Activated T-helper 1 cell treated with anti-CD3 and anti-CD28 coated beads, Interleukin-12 subunit alpha, Interleukin-12 subunit beta, Interleukin-2, Interleukin-4 antibody, amounts not matched to agents 30 ng/mL and 10 ng/mL and 1 ng/mL, durations not matched to agents 14 hours and 24 hours and 36 hours (primary cell): ENCODE results near the gene HLCS. TPM values are rescaled to one million over a fixed set of nuclear protein-coding genes. Genes with fewer than 3 reads are reported as not detected.
A peak's percentile ranks its signal among the peaks of the same experiment; 100 is the strongest.

ENCODE experiments used
- DNase-seq: peaks from one replicate; pipeline ENCODE4 v3.0.0; 2021; ENCODE audit warnings: low spot score
- H3K27ac Mint-ChIP-seq: one replicate; pipeline ENCODE4 v1.8.0; 2021; ENCODE audit warnings: mild to moderate bottlenecking, mixed read lengths
- H3K27me3 Mint-ChIP-seq: one replicate; pipeline ENCODE4 v1.8.0; 2022; ENCODE audit warnings: mild to moderate bottlenecking, moderate library complexity, mixed read lengths; ENCODE audit not compliant: insufficient read depth
- H3K36me3 Mint-ChIP-seq: one replicate; pipeline ENCODE4 v1.8.0; 2021; ENCODE audit warnings: low read depth, mixed read lengths
- H3K4me1 Mint-ChIP-seq: one replicate; pipeline ENCODE4 v1.8.0; 2021; ENCODE audit warnings: low read depth, mixed read lengths
- H3K4me3 Mint-ChIP-seq: one replicate; pipeline ENCODE4 v1.8.0; 2021; ENCODE audit warnings: mild to moderate bottlenecking, moderate library complexity, mixed read lengths
- H3K9me3 Mint-ChIP-seq: one replicate; pipeline ENCODE4 v1.8.0; 2021; ENCODE audit warnings: mixed read lengths
- intact Hi-C: fragments of 100-400 bp; cut with micrococcal nuclease; formaldehyde crosslinking; loops from one replicate; pipeline ENCODE4 v1.15.1; 2024
- total RNA-seq: library from RNA; stranded (reverse); gene quantifications from 2 replicates; pipeline ENCODE4 v1.2.3, GENCODE V29; 2022

HLCS gene
- total RNA-seq, 1 donor from 2014 or later = 15.8 TPM

- no peak overlapping the region for H3K27ac Mint-ChIP-seq
- no peaks in the 10 kb centered on the region for H3K4me1 Mint-ChIP-seq
- H3K4me3 Mint-ChIP-seq = no peak overlapping the region
- H3K27me3 Mint-ChIP-seq = peaks cover 77% of the 10 kb centered on the region
- no peak for DNase-seq
- no peaks in the 10 kb centered on the region for H3K9me3 Mint-ChIP-seq
- intact Hi-C loops = loop anchor here (10.0 kb wide), 1 partner anchor 218 kb away; no protein-coding TSS in a partner anchor
- no peaks in the 10 kb centered on the region for H3K36me3 Mint-ChIP-seq
Measured at GRCh38 chr21:36706482-36706852, 260.0 kb downstream of the HLCS start.

GRCh38 chr21:36705679-36706481 is 260.6 kb downstream of the HLCS start:
- H3K27ac Mint-ChIP-seq = no peak overlapping the region
- intact Hi-C loops = loop anchor here (10.0 kb wide), 1 partner anchor 219 kb away; no protein-coding TSS in a partner anchor
- no peaks in the 10 kb centered on the region for H3K4me1 Mint-ChIP-seq
- no peaks in the 10 kb centered on the region for H3K36me3 Mint-ChIP-seq
- no peaks in the 10 kb centered on the region for H3K9me3 Mint-ChIP-seq
- H3K27me3 Mint-ChIP-seq = peaks cover 72% of the 10 kb centered on the region
- H3K4me3 Mint-ChIP-seq = no peak overlapping the region
- DNase-seq = no peak

- H3K27ac Mint-ChIP-seq = no peak overlapping the region
- no peaks in the 10 kb centered on the region for H3K9me3 Mint-ChIP-seq
- intact Hi-C loops = loop anchor here (5.0 to 10.0 kb wide), 2 partner anchors 42 to 220 kb away; no protein-coding TSS in a partner anchor
- H3K4me3 Mint-ChIP-seq = no peak overlapping the region
- no peak for DNase-seq
- H3K36me3 Mint-ChIP-seq = no peaks in the 10 kb centered on the region
- peaks cover 70% of the 10 kb centered on the region for H3K27me3 Mint-ChIP-seq
- H3K4me1 Mint-ChIP-seq = no peaks in the 10 kb centered on the region
Measured at GRCh38 chr21:36704958-36705678, 261.4 kb downstream of the HLCS start.

- H3K27me3 Mint-ChIP-seq = peaks cover 67% of the 10 kb centered on the region
- H3K9me3 Mint-ChIP-seq = no peaks in the 10 kb centered on the region
- DNase-seq = no peak
- H3K4me3 Mint-ChIP-seq = no peak overlapping the region
- H3K27ac Mint-ChIP-seq = no peak overlapping the region
- H3K36me3 Mint-ChIP-seq = no peaks in the 10 kb centered on the region
- intact Hi-C loops = loop anchor here (5.0 to 10.0 kb wide), 2 partner anchors 43 to 220 kb away; no protein-coding TSS in a partner anchor
- no peaks in the 10 kb centered on the region for H3K4me1 Mint-ChIP-seq
Measured at GRCh38 chr21:36704281-36704957, 262.1 kb downstream of the HLCS start.

GRCh38 chr21:36703626-36704280 is 262.7 kb downstream of the HLCS start:
- no peaks in the 10 kb centered on the region for H3K9me3 Mint-ChIP-seq
- no peak for DNase-seq
- H3K27me3 Mint-ChIP-seq = peaks cover 66% of the 10 kb centered on the region
- H3K4me1 Mint-ChIP-seq = no peaks in the 10 kb centered on the region
- H3K36me3 Mint-ChIP-seq = no peaks in the 10 kb centered on the region
- intact Hi-C loops = loop anchor here (5.0 to 10.0 kb wide), 2 partner anchors 44 to 221 kb away; no protein-coding TSS in a partner anchor
- no peak overlapping the region for H3K4me3 Mint-ChIP-seq
- H3K27ac Mint-ChIP-seq = no peak overlapping the region

GRCh38 chr21:36703123-36703522 is 263.3 kb downstream of the HLCS start:
- Mint-ChIP-seq H3K27me3 (peaks cover 61% of the 10 kb centered on the region), H3K4me3 (no peak overlapping the region), H3K9me3 (no peaks in the 10 kb centered on the region), H3K27ac (no peak overlapping the region), H3K4me1 (no peaks in the 10 kb centered on the region), H3K36me3 (no peaks in the 10 kb centered on the region)
- intact Hi-C loops = loop anchor here (5.0 to 10.0 kb wide), 2 partner anchors 44 to 222 kb away; no protein-coding TSS in a partner anchor
- DNase-seq = no peak

GRCh38 chr21:36702622-36702968 is 263.9 kb downstream of the HLCS start:
- DNase-seq = no peak
- intact Hi-C loops = loop anchor here (5.0 to 10.0 kb wide), 2 partner anchors 45 to 222 kb away; no protein-coding TSS in a partner anchor
- H3K4me1 Mint-ChIP-seq = no peaks in the 10 kb centered on the region
- H3K4me3 Mint-ChIP-seq = no peak overlapping the region
- no peaks in the 10 kb centered on the region for H3K36me3 Mint-ChIP-seq
- no peaks in the 10 kb centered on the region for H3K9me3 Mint-ChIP-seq
- peaks cover 61% of the 10 kb centered on the region for H3K27me3 Mint-ChIP-seq
- H3K27ac Mint-ChIP-seq = no peak overlapping the region

GRCh38 chr21:36701756-36702621 is 264.5 kb downstream of the HLCS start:
- Mint-ChIP-seq H3K27ac (peak overlapping the region; percentile 44), H3K9me3 (no peaks in the 10 kb centered on the region), H3K4me3 (no peak overlapping the region), H3K27me3 (peaks cover 60% of the 10 kb centered on the region), H3K4me1 (no peaks in the 10 kb centered on the region), H3K36me3 (no peaks in the 10 kb centered on the region)
- DNase-seq = no peak
- intact Hi-C loops = loop anchor here (5.0 to 10.0 kb wide), 2 partner anchors 45 to 223 kb away; no protein-coding TSS in a partner anchor

- no peak overlapping the region for H3K4me3 Mint-ChIP-seq
- H3K27ac Mint-ChIP-seq = peak overlapping the region; percentile 44
- no peaks in the 10 kb centered on the region for H3K4me1 Mint-ChIP-seq
- H3K36me3 Mint-ChIP-seq = no peaks in the 10 kb centered on the region
- no peaks in the 10 kb centered on the region for H3K9me3 Mint-ChIP-seq
- peaks cover 60% of the 10 kb centered on the region for H3K27me3 Mint-ChIP-seq
- intact Hi-C loops = loop anchor here (5.0 to 10.0 kb wide), 2 partner anchors 46 to 224 kb away; no protein-coding TSS in a partner anchor
- DNase-seq = no peak
Measured at GRCh38 chr21:36700971-36701755, 265.3 kb downstream of the HLCS start.
